Peyer's patch (tissue), 4 donors: ENCODE measurements around the gene CAMSAP1.

Source experiments
- POLR2A ChIP-seq, 2 donors: fragments of 450-650 bp; IDR thresholded peaks; one replicate each; pipeline ENCODE4 v1.5.1; 2017; ENCODE audit warnings: antibody characterized with exemption in 2 of 2, mild to moderate bottlenecking in 2 of 2, moderate library complexity in 2 of 2
- TF ChIP-seq, protein P1 (sequence below), 6 experiments: fragments of 450-650 bp in 4 of 6; fragments of 200-600 bp in 2 of 6; sonication (generic) in 1 of 6; IDR thresholded peaks; one replicate each; pipeline ENCODE4 v1.5.1; 2017 to 2019; ENCODE audit warnings: antibody characterized with exemption in 6 of 6, mild to moderate bottlenecking in 3 of 6, moderate library complexity in 1 of 6

DNA sequence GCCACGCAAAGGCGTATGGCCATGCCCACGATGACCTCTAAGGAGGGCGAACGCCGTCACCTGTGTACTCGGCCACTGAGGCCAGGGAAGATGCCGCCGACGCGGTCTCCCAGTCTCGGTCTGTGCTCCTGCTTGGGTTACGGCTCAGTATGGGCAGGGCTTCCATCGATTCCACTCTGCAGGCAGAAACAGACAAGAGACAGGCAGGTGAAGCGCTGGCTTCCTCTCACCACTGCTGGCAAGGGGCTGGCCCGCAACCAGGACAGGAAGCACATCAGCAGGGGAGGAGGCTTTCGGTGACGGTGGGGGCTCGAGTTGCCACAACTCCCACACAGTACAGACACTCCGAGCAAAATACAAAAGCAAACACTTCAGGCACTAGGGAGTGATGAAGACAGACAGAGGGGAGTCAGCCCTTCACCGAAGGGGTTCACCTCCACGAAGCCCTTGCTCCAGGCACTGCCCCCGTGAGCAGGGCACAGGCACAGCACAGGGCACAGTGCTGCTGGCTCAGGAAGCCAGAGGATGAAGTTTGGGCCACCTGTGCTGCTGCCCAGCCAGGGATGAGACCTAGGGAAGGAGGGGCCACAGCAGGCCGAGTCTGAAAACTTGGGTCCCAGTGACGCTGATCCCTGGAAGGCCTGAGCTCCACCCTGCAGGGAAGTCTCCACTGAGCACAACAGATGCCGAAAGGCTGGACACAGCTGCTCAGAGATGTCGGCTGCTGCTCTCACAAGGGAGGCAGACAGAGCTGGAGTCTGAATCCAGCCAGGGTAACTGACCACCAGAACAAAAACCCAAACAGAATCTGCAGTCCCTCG, 91.3 kb downstream of the CAMSAP1 start:
- TF ChIP-seq, protein P1, sequence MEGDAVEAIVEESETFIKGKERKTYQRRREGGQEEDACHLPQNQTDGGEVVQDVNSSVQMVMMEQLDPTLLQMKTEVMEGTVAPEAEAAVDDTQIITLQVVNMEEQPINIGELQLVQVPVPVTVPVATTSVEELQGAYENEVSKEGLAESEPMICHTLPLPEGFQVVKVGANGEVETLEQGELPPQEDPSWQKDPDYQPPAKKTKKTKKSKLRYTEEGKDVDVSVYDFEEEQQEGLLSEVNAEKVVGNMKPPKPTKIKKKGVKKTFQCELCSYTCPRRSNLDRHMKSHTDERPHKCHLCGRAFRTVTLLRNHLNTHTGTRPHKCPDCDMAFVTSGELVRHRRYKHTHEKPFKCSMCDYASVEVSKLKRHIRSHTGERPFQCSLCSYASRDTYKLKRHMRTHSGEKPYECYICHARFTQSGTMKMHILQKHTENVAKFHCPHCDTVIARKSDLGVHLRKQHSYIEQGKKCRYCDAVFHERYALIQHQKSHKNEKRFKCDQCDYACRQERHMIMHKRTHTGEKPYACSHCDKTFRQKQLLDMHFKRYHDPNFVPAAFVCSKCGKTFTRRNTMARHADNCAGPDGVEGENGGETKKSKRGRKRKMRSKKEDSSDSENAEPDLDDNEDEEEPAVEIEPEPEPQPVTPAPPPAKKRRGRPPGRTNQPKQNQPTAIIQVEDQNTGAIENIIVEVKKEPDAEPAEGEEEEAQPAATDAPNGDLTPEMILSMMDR (IDR thresholded peaks at IDR 0.05), result no peak
- TF ChIP-seq POLR2A (IDR thresholded peaks at IDR 0.05), result no peak
